ENCODE results near the gene GMDS. TPM values are rescaled to one million over a fixed set of nuclear protein-coding genes. Genes with fewer than 3 reads are reported as not detected.

The GMDS gene
- total and polyA plus RNA-seq, 2 of the 13 experiments (the other 11 are each of a cell fraction or from before 2014, with no cell fraction given) = 64.4 to 112 TPM

DNA sequence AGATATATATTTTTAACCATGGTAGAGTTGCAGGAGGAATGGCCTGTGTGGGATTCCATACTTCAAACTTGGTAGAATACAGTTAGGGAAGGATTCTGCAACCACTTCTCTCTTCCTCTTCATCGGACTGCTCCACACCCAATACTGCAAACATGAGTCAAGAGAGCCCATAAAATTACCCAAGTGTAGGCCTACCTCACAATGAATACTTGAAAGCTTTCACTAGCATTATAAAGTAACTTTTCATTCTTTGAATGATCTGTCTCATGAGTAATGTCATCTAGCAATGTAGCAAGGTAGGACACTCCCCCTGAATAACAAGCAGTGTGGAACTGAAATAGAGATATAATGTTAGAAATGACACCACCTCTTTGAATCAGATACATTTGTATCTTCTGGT is 556.3 kb downstream of the GMDS start (continued):
- no peak for TF ChIP-seq ZSCAN12 (CRISPR knock-in tag; IDR thresholded peaks at IDR 0.05)

GRCh38 chr6:1688396-1688795 is 557.0 kb downstream of the GMDS start:
- no peak overlapping the region for H2AFZ ChIP-seq (ENCODE audit: low read length)
- BruUV-seq (replicated peaks) = no TSS peak
- ChIA-PET CTCF (ENCODE audit: low intra/inter-chr PET ratio, low total read pairs) (no interaction called here), POLR2A (no interaction called here)
- H3K36me3 ChIP-seq (replicated peaks in 1 of 2; ENCODE audit: control insufficient read depth in 1 of 2, insufficient read depth in 2 of 2, low read length in 2 of 2) = peaks cover 1 to 25% of the 10 kb centered on the region in 2 experiments; a peak in 3 of 5 replicates
- in situ Hi-C loops (cut with HindIII; ENCODE audit: extremely low pct_ligation_motif_present, low pct_unique_long_range_greater_than_20kb) = no loop called here
- 98% methylated on average over 3 of the region's 3 CpGs for WGBS (ENCODE audit: low lambda C conversion rate)
- TF ChIP-seq ZNF253 (CRISPR knock-in tag; IDR thresholded peaks at IDR 0.05; ENCODE audit: borderline replicate concordance) (no peak), STAT5B (CRISPR knock-in tag; IDR thresholded peaks at IDR 0.05) (no peak), SNAPC2 (CRISPR knock-in tag; IDR thresholded peaks at IDR 0.05) (no peak), RNF219 (CRISPR knock-in tag; IDR thresholded peaks at IDR 0.05) (no peak), ZNF317 (CRISPR knock-in tag; IDR thresholded peaks at IDR 0.05) (no peak), ZNF761 (CRISPR knock-in tag; conservative IDR thresholded peaks at IDR 0.05) (no peak)
- TF ChIP-seq, protein P1, sequence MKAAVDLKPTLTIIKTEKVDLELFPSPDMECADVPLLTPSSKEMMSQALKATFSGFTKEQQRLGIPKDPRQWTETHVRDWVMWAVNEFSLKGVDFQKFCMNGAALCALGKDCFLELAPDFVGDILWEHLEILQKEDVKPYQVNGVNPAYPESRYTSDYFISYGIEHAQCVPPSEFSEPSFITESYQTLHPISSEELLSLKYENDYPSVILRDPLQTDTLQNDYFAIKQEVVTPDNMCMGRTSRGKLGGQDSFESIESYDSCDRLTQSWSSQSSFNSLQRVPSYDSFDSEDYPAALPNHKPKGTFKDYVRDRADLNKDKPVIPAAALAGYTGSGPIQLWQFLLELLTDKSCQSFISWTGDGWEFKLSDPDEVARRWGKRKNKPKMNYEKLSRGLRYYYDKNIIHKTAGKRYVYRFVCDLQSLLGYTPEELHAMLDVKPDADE (CRISPR knock-in tag; IDR thresholded peaks at IDR 0.05) = no peak
- TF ChIP-seq, protein P2, sequence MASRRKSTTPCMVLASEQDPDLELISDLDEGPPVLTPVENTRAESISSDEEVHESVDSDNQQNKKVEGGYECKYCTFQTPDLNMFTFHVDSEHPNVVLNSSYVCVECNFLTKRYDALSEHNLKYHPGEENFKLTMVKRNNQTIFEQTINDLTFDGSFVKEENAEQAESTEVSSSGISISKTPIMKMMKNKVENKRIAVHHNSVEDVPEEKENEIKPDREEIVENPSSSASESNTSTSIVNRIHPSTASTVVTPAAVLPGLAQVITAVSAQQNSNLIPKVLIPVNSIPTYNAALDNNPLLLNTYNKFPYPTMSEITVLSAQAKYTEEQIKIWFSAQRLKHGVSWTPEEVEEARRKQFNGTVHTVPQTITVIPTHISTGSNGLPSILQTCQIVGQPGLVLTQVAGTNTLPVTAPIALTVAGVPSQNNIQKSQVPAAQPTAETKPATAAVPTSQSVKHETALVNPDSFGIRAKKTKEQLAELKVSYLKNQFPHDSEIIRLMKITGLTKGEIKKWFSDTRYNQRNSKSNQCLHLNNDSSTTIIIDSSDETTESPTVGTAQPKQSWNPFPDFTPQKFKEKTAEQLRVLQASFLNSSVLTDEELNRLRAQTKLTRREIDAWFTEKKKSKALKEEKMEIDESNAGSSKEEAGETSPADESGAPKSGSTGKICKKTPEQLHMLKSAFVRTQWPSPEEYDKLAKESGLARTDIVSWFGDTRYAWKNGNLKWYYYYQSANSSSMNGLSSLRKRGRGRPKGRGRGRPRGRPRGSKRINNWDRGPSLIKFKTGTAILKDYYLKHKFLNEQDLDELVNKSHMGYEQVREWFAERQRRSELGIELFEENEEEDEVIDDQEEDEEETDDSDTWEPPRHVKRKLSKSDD (CRISPR knock-in tag; IDR thresholded peaks at IDR 0.05; ENCODE audit: low read depth) = no peak
- H3K79me2 ChIP-seq (ENCODE audit: insufficient read depth, low read length) = no peaks in the 10 kb centered on the region
- no peak for DNase-seq (ENCODE audit: low spot score)
- H3K4me1 ChIP-seq (ENCODE audit: insufficient read depth, low read length) = no peaks in the 10 kb centered on the region
- H3K9ac ChIP-seq (ENCODE audit: insufficient read depth, low read depth, low read length) = no peak overlapping the region
- no peak for ATAC-seq
- FAIRE-seq = no peak
- H4K20me1 ChIP-seq (ENCODE audit: insufficient read depth, low read length) = no peaks in the 10 kb centered on the region; the same call in 1 of the 2 replicates
- intact Hi-C loops (cut with micrococcal nuclease; ENCODE audit: unreplicated experiment) = no loop called here
- H3K27me3 ChIP-seq (ENCODE audit: control insufficient read depth in 1 of 2, insufficient read depth in 2 of 2, low read length in 2 of 2) = no peaks in the 10 kb centered on the region
- H3K27ac ChIP-seq (ENCODE audit: extremely low read length, insufficient read depth, low read length) = no peak overlapping the region
- no peak overlapping the region for H3K4me2 ChIP-seq (ENCODE audit: low read depth, low read length)
- H3K9me3 ChIP-seq (ENCODE audit: low read length) = no peaks in the 10 kb centered on the region
- no peak overlapping the region for H3K4me3 ChIP-seq (replicated peaks in 1 of 3; ENCODE audit: insufficient read depth in 1 of 3, low read depth in 2 of 3, low read length in 3 of 3)
